GM12874 (cell line): ENCODE results near the gene NPAT.

Experiments used
- CTCF ChIP-seq: IDR thresholded peaks from 2 replicates; pipeline ENCODE4 v1.5.1; 2011; ENCODE audit warnings: low read depth, mild to moderate bottlenecking, control low read depth, low read length, moderate library complexity; ENCODE audit not compliant: insufficient read depth

The NPAT gene

DNA sequence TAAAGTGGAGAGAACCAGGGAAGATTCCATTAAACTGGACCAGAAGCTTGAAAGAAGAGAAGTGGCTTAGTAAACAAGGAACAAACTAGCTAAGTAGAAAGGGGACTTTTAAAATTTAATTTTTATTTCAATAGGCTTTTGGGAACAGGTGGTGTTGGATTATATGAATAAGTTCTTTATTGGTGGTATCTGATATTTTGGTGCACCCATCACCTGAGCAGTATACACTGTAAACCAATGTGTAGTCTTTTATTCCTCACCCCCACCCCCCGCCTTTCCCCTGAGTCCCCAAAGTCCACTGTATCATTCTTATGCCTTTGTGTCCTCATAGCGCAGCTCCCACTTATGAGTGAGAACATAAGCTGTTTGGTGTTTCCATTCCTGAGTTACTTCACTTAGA lies 93.7 kb downstream of the NPAT start:
- no peak for TF ChIP-seq CTCF

- no peak for TF ChIP-seq CTCF
These were observed 97.3 kb downstream of the NPAT start for GRCh38 chr11:108125096-108125495.

- TF ChIP-seq CTCF, result no peak
These were observed 100.2 kb downstream of the NPAT start for GRCh38 chr11:108122166-108122628.

DNA sequence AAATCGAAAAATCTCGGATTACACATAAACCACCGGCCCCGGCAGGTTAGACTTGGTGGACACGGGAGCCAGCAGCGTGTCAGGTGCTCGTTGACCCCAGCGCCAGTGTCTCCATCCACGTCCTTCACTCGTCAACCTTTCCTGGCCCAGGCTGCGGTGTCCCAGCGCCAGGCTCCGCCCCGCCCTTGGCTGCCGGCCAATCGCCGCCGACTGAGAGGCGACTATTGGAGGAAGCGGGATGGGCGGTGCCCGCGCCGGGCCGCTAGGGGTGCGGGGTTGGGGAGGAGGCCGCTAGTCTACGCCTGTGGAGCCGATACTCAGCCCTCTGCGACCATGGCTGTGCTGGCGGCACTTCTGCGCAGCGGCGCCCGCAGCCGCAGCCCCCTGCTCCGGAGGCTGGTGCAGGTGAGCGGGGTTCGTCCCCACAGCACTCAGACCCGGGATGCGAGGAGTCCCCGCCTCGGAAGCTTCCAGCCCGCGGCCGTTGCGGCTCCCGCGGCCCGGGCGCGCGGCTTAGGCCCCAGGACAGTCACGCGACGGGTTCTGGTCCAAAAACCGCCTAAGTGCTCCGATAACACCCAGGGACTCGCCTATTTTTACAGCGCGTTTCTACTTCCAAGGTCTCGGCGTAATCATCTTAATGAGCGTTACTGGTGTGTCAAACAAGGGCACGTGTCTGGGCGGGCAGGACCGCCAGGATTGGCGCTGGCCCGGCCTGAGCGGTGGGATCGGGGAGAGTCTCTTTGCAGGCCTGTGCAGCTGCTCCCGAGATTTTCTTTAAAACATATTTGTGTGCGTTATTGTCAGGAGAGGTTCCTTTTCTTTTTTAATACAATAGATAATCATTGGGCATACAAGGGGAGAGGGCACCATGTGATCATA lies 100.9 kb downstream of the NPAT start, which contains the start of gene ACAT1:
Gene ACAT1, plus strand, starts transcription at position 294 of the 882 bp plus-strand sequence. Its CDS starts 40 bp downstream, at position 334.
- peak; percentile 19; the same call in 1 of the 2 replicates for TF ChIP-seq CTCF

- peak; percentile 22; the same call in 1 of the 2 replicates for TF ChIP-seq CTCF
These were observed 104.6 kb downstream of the NPAT start for GRCh38 chr11:108117746-108118371.

GRCh38 chr11:108115500-108116140 lies 106.8 kb downstream of the NPAT start:
- no peak for TF ChIP-seq CTCF

DNA sequence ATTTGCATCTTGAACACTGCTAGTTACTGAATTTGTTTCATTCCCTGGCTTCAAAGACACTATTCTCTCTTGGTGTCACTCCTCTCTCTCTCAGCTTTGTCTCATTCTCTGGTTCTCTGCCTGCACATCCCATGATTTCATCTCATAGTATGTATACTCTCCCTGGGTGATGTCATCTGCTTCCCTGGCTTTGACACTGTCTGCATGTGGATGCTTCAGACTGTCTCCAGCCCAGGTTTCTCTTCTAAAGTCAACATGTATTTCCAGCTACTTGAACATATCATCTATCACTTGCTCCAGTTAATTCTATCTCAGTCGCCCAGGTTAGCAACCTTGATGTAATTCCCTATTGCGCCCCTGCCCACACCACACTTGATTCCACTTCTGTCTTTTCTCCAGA lies 110.4 kb downstream of the NPAT start:
- TF ChIP-seq CTCF, result no peak
